Effector memory CD4-positive, alpha-beta T cell (primary cell): ENCODE results near the gene ANKRD39.

Experiments used
- DNase-seq, 3 donors: peaks; one replicate each; pipeline ENCODE4 v3.0.0-alpha.2; 2020
- H3K27ac ChIP-seq: 2 replicates; pipeline ENCODE4 v1.7.0; 2013; ENCODE audit warnings: mild to moderate bottlenecking, low read length, moderate library complexity; ENCODE audit not compliant: insufficient read depth, poor library complexity, severe bottlenecking
- H3K27me3 ChIP-seq: replicated peaks from 2 replicates; pipeline ENCODE4 v1.7.0; 2013; ENCODE audit warnings: mild to moderate bottlenecking, low read length; ENCODE audit not compliant: insufficient read depth, control insufficient read depth, poor library complexity, severe bottlenecking
- H3K36me3 ChIP-seq: 2 replicates; pipeline ENCODE4 v1.7.0; 2013; ENCODE audit warnings: mild to moderate bottlenecking, low read length, moderate library complexity; ENCODE audit not compliant: control insufficient read depth, insufficient read depth
- H3K4me1 ChIP-seq: 2 replicates; pipeline ENCODE4 v1.7.0; 2013; ENCODE audit warnings: low read length, mild to moderate bottlenecking; ENCODE audit not compliant: control insufficient read depth, insufficient read depth, poor library complexity, severe bottlenecking
- H3K4me3 ChIP-seq: 2 replicates; pipeline ENCODE4 v1.7.0; 2013; ENCODE audit warnings: low read length, low read depth, mild to moderate bottlenecking; ENCODE audit not compliant: insufficient read depth, poor library complexity, severe bottlenecking
- H3K9me3 ChIP-seq: 2 replicates; pipeline ENCODE4 v1.7.0; 2013; ENCODE audit warnings: mild to moderate bottlenecking, low read length, moderate library complexity; ENCODE audit not compliant: control insufficient read depth

The ANKRD39 gene

GRCh38 chr2:96819876-96820511 is 37.8 kb downstream of the ANKRD39 start:
- H3K9me3 ChIP-seq, result no peaks in the 10 kb centered on the region
- H3K27me3 ChIP-seq, result no peaks in the 10 kb centered on the region
- H3K36me3 ChIP-seq, result peaks cover 17% of the 10 kb centered on the region
- H3K27ac ChIP-seq, result no peak overlapping the region
- no peak overlapping the region for H3K4me3 ChIP-seq
- peaks cover 45% of the 10 kb centered on the region for H3K4me1 ChIP-seq
- no peak for DNase-seq

GRCh38 chr2:96819128-96819875 is 38.5 kb downstream of the ANKRD39 start:
- H3K36me3 ChIP-seq, result peaks cover 10% of the 10 kb centered on the region

DNA sequence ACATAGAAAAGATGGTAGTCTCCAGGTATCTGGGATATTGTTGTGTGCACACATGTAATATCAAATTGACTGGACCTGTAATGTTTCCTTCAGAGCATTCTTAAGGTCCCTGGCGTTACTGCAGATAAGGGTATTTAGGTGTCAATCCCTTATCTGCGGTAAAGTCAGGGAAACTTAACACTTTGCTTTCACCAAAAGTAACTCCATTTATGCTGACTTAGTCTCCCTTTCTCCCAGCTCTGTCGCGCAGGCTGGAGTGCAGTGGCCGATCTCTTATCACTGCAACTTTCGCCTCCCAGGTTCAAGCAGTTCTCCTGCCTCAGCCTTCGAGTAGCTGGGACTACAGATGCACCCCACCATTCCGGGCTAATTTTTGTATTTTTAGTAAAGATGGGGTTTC is 39.9 kb downstream of the ANKRD39 start:
- Histone ChIP-seq H3K27ac (no peak overlapping the region), H3K4me3 (peak overlapping the region; percentile 56), H3K9me3 (no peaks in the 10 kb centered on the region), H3K4me1 (peaks cover 45% of the 10 kb centered on the region), H3K36me3 (peaks cover under 1% of the 10 kb centered on the region), H3K27me3 (no peaks in the 10 kb centered on the region)
- no peak for DNase-seq

More at GRCh38 chr2:96819128-96819875, 38.5 kb downstream of the ANKRD39 start:
- no peak for DNase-seq
- Histone ChIP-seq H3K27me3 (no peaks in the 10 kb centered on the region), H3K27ac (no peak overlapping the region), H3K4me1 (peaks cover 45% of the 10 kb centered on the region), H3K4me3 (no peak overlapping the region), H3K9me3 (no peaks in the 10 kb centered on the region)

- Histone ChIP-seq H3K27me3 (no peaks in the 10 kb centered on the region), H3K27ac (no peak overlapping the region), H3K4me1 (peaks cover 45% of the 10 kb centered on the region), H3K36me3 (no peaks in the 10 kb centered on the region), H3K4me3 (peak overlapping the region; percentile 56), H3K9me3 (no peaks in the 10 kb centered on the region)
- DNase-seq, result no peak
Measured at GRCh38 chr2:96816836-96817702, 40.7 kb downstream of the ANKRD39 start.

GRCh38 chr2:96816127-96816835 is 41.5 kb downstream of the ANKRD39 start, which contains the start of gene CNNM3:
Gene CNNM3, plus strand, starts transcription at chr2:96816268. Its CDS starts 10 bp downstream, at chr2:96816278.
- peaks cover 42% of the 10 kb centered on the region for H3K4me1 ChIP-seq
- DNase-seq, result peak; percentile 91 to 92 (median 92)
- no peaks in the 10 kb centered on the region for H3K36me3 ChIP-seq
- H3K27ac ChIP-seq, result peak within 1 kb of the TSS; percentile 72
- H3K27me3 ChIP-seq, result no peaks in the 10 kb centered on the region
- no peaks in the 10 kb centered on the region for H3K9me3 ChIP-seq
- H3K4me3 ChIP-seq, result peak within 1 kb of the TSS; percentile 74

DNA sequence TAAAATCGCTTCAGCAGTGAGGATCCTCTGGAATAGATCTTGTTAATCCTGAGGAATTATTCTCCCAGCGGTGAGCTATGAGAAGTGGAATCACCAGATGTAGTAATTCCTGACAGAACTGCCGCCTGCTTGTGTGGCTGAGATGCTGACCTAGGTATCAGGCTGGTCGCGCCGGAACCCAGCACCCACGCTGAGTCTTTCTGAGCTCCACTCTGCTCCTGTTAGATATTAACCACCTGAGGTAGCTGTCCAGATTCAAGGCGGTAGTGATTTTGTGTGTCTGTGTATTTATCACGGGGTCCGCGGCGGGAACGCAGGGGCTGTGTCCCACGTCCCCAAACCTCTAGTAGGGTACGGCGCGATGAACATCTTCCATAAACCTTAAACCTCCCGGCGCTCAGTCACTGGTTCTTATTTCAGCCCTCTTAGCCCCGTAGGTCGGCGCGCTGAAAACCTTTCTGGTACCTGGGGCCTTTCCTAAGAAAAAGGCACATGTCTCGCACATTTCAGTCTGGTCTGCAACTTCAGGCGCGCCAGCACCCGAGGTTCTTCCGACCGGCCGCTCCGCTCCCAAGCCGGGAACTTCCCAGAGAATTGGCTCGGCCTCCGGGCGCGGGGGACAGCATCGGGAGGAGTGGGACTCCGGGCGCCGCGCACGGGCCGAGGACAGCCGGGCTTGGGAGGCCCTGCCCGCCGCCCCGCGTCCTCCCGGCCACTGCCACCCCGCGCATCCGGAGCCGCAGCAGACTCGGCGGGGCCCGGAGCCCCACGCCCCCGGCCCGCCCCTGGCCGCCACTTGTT is 42.3 kb downstream of the ANKRD39 start:
- peaks cover 5% of the 10 kb centered on the region for H3K36me3 ChIP-seq
- peak overlapping the region; percentile 74 for H3K4me3 ChIP-seq
- no peaks in the 10 kb centered on the region for H3K27me3 ChIP-seq
- DNase-seq, result peak in 1 of 3 donors; percentile 8
- H3K4me1 ChIP-seq, result peaks cover 35% of the 10 kb centered on the region
- no peaks in the 10 kb centered on the region for H3K9me3 ChIP-seq
- H3K27ac ChIP-seq, result peak overlapping the region; percentile 72

DNA sequence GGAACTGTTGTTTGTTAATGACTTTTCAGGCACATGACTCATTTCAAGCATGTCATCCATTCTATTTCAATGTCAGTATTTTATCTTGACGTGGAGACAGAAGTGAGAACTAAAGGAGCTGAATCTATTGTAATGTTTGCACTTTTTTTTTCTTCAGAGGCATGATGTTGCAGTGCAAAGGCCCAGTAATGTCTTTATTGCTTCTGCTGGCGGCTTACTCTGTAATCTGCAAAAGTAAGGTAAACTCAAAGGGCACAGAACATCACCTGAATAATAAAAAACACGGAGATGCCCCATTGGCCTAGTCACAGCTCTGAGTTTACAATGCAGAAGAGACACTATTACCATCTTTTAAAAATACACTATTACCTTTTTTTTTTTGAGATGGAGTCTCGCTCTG is 44.2 kb downstream of the ANKRD39 start:
- H3K9me3 ChIP-seq, result no peaks in the 10 kb centered on the region
- peaks cover 9% of the 10 kb centered on the region for H3K36me3 ChIP-seq
- peaks cover 16% of the 10 kb centered on the region for H3K4me1 ChIP-seq
- DNase-seq, result no peak
- no peaks in the 10 kb centered on the region for H3K27me3 ChIP-seq
- H3K27ac ChIP-seq, result no peak overlapping the region
- H3K4me3 ChIP-seq, result no peak overlapping the region

DNA sequence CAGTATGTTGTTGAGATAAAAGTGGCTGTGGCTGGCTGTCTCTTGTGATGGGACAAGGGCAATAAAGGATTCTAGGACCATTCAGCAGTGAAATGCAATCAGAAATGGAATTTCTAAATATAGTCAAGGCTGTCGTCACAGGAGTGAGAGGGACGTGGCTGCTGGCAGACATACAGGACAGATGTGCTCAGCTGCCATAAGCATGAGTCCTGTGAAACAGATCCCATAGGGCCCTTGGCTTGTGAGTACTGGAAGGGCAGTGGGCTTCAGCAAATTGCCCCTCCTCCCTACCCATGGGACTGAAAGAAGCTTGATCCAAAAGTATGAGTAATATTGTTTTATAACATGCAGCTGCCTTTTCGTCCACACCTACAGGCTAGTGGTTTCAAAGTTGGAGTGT is 45.9 kb downstream of the ANKRD39 start:
- Histone ChIP-seq H3K4me3 (no peak overlapping the region), H3K27me3 (no peaks in the 10 kb centered on the region), H3K27ac (no peak overlapping the region), H3K36me3 (peaks cover 9% of the 10 kb centered on the region), H3K9me3 (no peaks in the 10 kb centered on the region), H3K4me1 (peaks cover 9% of the 10 kb centered on the region)
- DNase-seq, result no peak

DNA sequence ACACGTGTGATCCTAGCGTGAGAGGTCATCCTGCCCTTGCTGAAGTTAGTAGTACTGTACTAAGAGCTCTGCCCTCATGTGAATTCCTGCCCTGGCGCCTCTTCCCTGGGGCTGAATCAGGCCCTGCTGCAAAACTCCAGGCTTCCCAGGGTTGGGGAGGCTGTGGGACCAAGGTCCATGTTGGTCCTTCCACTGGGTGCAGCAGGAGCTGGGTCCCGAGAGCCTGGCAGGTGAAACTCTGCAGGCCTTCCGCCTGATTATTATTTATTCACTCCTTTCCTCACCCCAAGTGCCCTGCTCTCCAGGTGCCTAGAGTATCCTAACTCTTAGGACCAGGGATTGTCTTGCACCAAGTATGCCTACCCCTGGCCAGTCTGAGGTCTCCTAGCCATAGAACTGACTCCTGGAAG is 47.0 kb downstream of the ANKRD39 start:
- no peaks in the 10 kb centered on the region for H3K27me3 ChIP-seq
- H3K36me3 ChIP-seq, result peaks cover 9% of the 10 kb centered on the region
- no peak overlapping the region for H3K27ac ChIP-seq
- H3K4me1 ChIP-seq, result peaks cover 12% of the 10 kb centered on the region
- no peaks in the 10 kb centered on the region for H3K9me3 ChIP-seq
- DNase-seq, result no peak
- H3K4me3 ChIP-seq, result no peak overlapping the region
